AG04450 (cell line): ENCODE measurements around the gene LIN28A. TPM values are rescaled to one million over a fixed set of nuclear protein-coding genes. Genes with fewer than 3 reads are reported as not detected.

ENCODE experiments used
- CTCF ChIA-PET: fragments of 300-600, 350-600 bp; formaldehyde crosslinking; extraction: SDS; loops from one replicate; lab custom pipeline; 2022; ENCODE audit warnings: antibody characterized with exemption, inconsistent platforms; lab: Charles Lee
- POLR2A ChIA-PET: fragments of 350-600 bp; formaldehyde crosslinking; extraction: SDS; loops from one replicate; lab custom pipeline; 2021; ENCODE audit warnings: antibody characterized with exemption, inconsistent platforms; lab: Yijun Ruan, JAX
- DNase-seq: peaks from one replicate; pipeline ENCODE4 v3.0.0-alpha.2; 2011; ENCODE audit warnings: low read depth, low spot score
- H3K27ac ChIP-seq: one replicate; pipeline ENCODE4 v1.5.1; 2012; ENCODE audit warnings: low read depth, low read length, control low read depth
- H3K27me3 ChIP-seq: one replicate; pipeline ENCODE4 v1.6.0; 2012; ENCODE audit warnings: low read length; ENCODE audit not compliant: control insufficient read depth, insufficient read depth
- H3K4me3 ChIP-seq: 2 replicates; pipeline ENCODE4 v1.5.1; 2011; ENCODE audit warnings: mild to moderate bottlenecking, low read depth, low read length, control low read depth
- H3K9me3 ChIP-seq: 2 replicates; pipeline ENCODE4 v1.5.1; 2012; ENCODE audit warnings: low read length; ENCODE audit not compliant: control insufficient read depth, insufficient read depth
- polyA plus RNA-seq: library from polyadenylated mRNA; depleted of rRNA; stranded (reverse); fragments of >200 nt; gene quantifications from 2 replicates; pipeline ENCODE4 v1.2.3, GENCODE V29; 2011
- TF ChIP-seq, protein P1 (sequence below): IDR thresholded peaks from 2 replicates; pipeline ENCODE4 v1.5.1; 2011; ENCODE audit warnings: low read depth, low read length, control low read depth, inconsistent platforms

Gene LIN28A
- polyA plus RNA-seq, 1 experiment: not detected

DNA sequence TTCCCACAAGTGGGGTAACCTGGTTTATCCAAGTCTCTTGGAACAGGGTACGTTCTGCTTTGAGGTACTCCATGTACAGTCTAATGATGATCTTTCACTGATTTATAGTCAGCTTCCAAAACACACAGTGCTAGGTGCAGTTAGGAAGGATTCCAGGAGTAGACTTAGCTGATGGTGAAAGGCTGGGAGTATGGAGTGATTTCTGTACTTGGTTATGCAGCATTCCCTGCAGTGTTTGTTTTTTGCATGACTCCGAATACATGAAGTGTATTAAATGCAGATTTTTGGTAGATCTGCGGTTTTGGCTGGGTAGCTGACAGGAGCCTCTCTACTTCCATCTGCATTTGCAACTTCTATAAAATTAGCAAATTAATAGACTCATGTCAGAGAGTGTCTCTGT lies 65.4 kb downstream of the LIN28A start:
- TF ChIP-seq, protein P1, sequence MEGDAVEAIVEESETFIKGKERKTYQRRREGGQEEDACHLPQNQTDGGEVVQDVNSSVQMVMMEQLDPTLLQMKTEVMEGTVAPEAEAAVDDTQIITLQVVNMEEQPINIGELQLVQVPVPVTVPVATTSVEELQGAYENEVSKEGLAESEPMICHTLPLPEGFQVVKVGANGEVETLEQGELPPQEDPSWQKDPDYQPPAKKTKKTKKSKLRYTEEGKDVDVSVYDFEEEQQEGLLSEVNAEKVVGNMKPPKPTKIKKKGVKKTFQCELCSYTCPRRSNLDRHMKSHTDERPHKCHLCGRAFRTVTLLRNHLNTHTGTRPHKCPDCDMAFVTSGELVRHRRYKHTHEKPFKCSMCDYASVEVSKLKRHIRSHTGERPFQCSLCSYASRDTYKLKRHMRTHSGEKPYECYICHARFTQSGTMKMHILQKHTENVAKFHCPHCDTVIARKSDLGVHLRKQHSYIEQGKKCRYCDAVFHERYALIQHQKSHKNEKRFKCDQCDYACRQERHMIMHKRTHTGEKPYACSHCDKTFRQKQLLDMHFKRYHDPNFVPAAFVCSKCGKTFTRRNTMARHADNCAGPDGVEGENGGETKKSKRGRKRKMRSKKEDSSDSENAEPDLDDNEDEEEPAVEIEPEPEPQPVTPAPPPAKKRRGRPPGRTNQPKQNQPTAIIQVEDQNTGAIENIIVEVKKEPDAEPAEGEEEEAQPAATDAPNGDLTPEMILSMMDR: no peak
- ChIA-PET POLR2A (no interaction called here), CTCF (no interaction called here)
- Histone ChIP-seq H3K9me3 (no peaks in the 10 kb centered on the region; the same call in 1 of the 2 replicates), H3K27me3 (no peaks in the 10 kb centered on the region), H3K27ac (no peak overlapping the region), H3K4me3 (no peak overlapping the region)
- DNase-seq: no peak

DNA sequence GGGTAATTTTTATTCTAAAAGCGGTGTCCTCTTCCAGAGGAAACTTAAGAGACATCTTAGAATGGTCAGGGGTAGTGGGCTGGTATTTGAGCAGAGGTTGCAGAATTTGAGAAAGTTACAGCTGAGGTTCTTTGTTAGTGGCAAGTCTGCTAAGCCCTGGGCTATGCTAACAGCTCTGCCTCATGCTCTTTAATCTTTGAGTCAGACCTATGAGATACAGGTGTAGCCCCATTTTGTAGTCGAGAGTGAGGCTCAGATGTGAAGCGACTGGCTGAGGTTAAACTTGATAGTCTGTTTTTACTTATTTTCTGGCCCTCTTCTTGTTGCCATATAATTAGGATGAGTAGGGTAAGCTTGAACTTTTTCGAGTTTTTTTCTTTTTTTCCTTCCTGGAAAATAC lies 66.3 kb downstream of the LIN28A start:
- DNase-seq: no peak
- ChIA-PET POLR2A (interaction anchor here (0.7 kb wide), 1 partner anchor 353 kb away, joined by 4 read pairs; no protein-coding TSS in a partner anchor), CTCF (no interaction called here)
- Histone ChIP-seq H3K4me3 (no peak overlapping the region), H3K9me3 (no peaks in the 10 kb centered on the region; the same call in 1 of the 2 replicates), H3K27ac (no peak overlapping the region), H3K27me3 (no peaks in the 10 kb centered on the region)
- TF ChIP-seq, protein P1: no peak

DNA sequence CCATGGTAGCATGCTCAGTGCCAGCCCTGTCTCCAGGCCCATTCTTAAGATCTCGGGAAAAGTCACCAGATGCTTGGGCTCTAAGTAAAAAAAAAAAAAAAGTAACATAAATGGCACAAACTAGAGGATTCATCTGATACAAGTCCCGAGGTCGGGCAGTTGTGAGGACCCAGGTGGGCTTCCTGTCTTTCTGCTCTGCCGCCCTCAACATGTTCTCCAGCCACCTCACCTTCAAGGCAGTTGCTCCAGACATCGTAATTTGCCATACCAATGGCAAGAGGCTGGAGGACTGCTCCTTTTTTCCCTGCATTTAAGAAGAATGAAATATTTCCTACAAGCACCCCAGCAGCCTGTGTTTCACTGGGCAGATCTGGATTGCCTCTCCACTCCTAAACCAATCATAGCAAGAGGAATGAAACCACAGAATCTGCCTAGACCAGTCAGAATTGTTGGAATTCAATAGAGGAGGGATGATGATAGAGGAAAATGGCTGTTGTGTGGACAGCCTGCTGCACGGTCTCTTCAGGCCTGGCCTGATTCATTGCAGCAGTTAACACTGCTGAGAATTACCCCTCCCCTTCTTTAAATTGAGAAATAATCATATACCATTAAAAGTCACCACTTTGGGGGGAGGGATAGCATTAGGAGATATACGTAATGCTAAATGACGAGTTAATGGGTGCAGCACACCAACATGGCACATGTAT lies 67.0 kb downstream of the LIN28A start:
- DNase-seq: no peak
- Histone ChIP-seq H3K27me3 (no peaks in the 10 kb centered on the region), H3K9me3 (no peaks in the 10 kb centered on the region; the same call in 1 of the 2 replicates), H3K4me3 (no peak overlapping the region), H3K27ac (no peak overlapping the region)
- TF ChIP-seq, protein P1: no peak
- ChIA-PET POLR2A (interaction anchor here (0.7 kb wide), 1 partner anchor 354 kb away, joined by 4 read pairs; no protein-coding TSS in a partner anchor), CTCF (no interaction called here)

DNA sequence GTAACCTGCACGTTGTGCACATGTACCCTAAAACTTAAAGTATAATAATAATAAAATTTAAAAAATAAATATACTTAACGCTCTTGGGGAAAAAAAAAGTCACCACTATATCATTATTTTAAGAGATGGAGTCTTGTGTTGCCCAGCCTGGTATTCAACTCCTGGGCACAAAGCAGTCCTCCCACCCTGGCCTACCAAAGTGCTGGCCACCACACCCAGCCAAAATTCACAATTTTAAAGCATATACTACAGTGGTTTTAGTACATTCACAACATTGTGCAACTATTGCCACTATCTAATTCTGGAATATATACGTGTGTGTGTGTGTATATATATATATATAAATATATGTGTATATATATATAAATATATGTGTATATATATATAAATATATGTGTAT lies 67.5 kb downstream of the LIN28A start:
- no peak for DNase-seq

DNA sequence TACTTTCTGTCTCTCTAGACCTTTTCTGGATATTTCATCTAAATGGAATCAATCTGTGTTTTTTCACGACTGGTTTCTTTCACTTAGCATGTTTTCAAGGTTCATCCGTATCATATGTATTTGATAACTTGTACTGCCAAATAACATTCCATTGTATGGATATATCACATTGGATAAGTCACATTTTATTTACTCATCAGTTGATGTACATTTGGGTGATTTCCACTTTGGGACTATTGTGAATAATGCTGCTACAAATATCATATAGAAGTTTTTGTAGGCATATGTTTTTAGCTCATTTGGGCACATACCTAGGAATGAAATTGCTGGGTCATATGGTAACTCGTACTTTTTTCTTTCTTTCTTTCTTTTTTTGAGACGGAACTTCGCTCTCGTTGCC lies 68.4 kb downstream of the LIN28A start:
- CTCF ChIA-PET: interaction anchor here (1.2 kb wide), 1 partner anchor 21 kb away, joined by 6 read pairs; no protein-coding TSS in a partner anchor
- POLR2A ChIA-PET: interaction anchor here (0.6 kb wide), 1 partner anchor 8 kb away, joined by 3 read pairs; no protein-coding TSS in a partner anchor
- TF ChIP-seq, protein P1: no peak

More for the DNA sequence above, 67.5 kb downstream of the LIN28A start:
- no peaks in the 10 kb centered on the region for H3K27me3 ChIP-seq
- no peaks in the 10 kb centered on the region; the same call in 1 of the 2 replicates for H3K9me3 ChIP-seq
- H3K27ac ChIP-seq: no peak overlapping the region
- TF ChIP-seq, protein P1: no peak
- CTCF ChIA-PET: no interaction called here
- POLR2A ChIA-PET: no interaction called here
- H3K4me3 ChIP-seq: no peak overlapping the region

More for the DNA sequence above, 68.4 kb downstream of the LIN28A start:
- DNase-seq: no peak
- H3K9me3 ChIP-seq: no peaks in the 10 kb centered on the region
- no peak overlapping the region for H3K27ac ChIP-seq
- no peaks in the 10 kb centered on the region for H3K27me3 ChIP-seq
- H3K4me3 ChIP-seq: no peak overlapping the region
